ENCODE measurements around the gene SNX14. TPM values are rescaled to one million over a fixed set of nuclear protein-coding genes. Genes with fewer than 3 reads are reported as not detected.

SNX14 gene
- total RNA-seq, 1 experiment from 2014 or later: 119 TPM

DNA sequence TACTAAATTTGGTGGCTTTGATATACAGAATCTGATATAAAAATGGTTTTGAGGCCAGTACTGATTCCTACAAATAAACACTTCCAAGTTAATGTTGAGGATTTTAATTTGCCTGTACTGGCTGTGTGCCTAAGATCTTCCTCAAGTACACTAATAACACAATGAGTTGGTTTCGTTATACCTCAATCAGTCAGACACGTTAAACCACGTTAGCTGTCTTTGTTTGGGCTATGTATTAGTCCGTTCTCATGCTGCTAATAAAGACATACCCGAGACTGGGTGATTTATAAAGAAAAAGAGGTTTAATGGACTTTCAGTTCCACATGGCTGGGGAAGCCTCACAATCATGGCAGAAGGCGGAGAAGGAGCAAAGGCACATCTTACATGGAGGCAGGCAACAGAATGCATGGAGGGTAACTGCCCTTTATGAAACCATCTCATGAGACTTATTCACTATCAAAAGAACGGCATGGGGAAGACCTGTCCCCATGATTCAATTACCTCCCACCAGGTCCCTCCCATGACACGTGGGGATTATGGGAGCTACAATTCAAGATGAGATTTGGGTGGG, 97.6 kb downstream of the SNX14 start:
- Histone ChIP-seq H3K9me3 (ENCODE audit: control insufficient read depth, insufficient read depth, low read depth, low read length) (no peaks in the 10 kb centered on the region), H3K27ac (ENCODE audit: low read length) (no peak overlapping the region), H3K36me3 (ENCODE audit: control insufficient read depth, insufficient read depth, low read length) (no peaks in the 10 kb centered on the region), H3K4me1 (ENCODE audit: control insufficient read depth, insufficient read depth, low read length) (no peaks in the 10 kb centered on the region), H3K4me3 (ENCODE audit: low read depth in 2 of 2, low read length in 2 of 2) (no peak overlapping the region), H3K27me3 (ENCODE audit: control insufficient read depth, insufficient read depth, low read length) (no peaks in the 10 kb centered on the region)
- BruUV-seq (replicated peaks): no TSS peak
- ChIA-PET POLR2A (interaction anchor here (1.3 kb wide), 1 partner anchor 46 kb away, joined by 18 read pairs; the partner anchor contains the start of gene NT5E), CTCF (no interaction called here)
- in situ Hi-C loops (cut with HindIII; ENCODE audit: low pct_unique_long_range_greater_than_20kb, low sequenced_read_pairs): no loop called here
- no peak for DNase-seq (ENCODE audit: low read depth, low spot score)
- TF ChIP-seq, protein P1, sequence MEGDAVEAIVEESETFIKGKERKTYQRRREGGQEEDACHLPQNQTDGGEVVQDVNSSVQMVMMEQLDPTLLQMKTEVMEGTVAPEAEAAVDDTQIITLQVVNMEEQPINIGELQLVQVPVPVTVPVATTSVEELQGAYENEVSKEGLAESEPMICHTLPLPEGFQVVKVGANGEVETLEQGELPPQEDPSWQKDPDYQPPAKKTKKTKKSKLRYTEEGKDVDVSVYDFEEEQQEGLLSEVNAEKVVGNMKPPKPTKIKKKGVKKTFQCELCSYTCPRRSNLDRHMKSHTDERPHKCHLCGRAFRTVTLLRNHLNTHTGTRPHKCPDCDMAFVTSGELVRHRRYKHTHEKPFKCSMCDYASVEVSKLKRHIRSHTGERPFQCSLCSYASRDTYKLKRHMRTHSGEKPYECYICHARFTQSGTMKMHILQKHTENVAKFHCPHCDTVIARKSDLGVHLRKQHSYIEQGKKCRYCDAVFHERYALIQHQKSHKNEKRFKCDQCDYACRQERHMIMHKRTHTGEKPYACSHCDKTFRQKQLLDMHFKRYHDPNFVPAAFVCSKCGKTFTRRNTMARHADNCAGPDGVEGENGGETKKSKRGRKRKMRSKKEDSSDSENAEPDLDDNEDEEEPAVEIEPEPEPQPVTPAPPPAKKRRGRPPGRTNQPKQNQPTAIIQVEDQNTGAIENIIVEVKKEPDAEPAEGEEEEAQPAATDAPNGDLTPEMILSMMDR (IDR thresholded peaks at IDR 0.05): no peak
- TF ChIP-seq POLR2AphosphoS5 (IDR thresholded peaks at IDR 0.05; ENCODE audit: low read depth, low read length) (no peak), TCF7L2 (IDR thresholded peaks at IDR 0.05; ENCODE audit: low read depth, low read length) (no peak), SIN3A (IDR thresholded peaks at IDR 0.05; ENCODE audit: borderline replicate concordance, insufficient read depth, low read depth, low read length) (no peak), REST (IDR thresholded peaks at IDR 0.05; ENCODE audit: insufficient read depth in 1 of 2, low read depth in 2 of 2, low read length in 1 of 2) (no peak)
- ATAC-seq: no peak
- intact Hi-C loops (cut with micrococcal nuclease; ENCODE audit: unreplicated experiment): no loop called here

- no peaks in the 10 kb centered on the region for H3K4me1 ChIP-seq (ENCODE audit: control insufficient read depth, insufficient read depth, low read length)
These were observed 98.8 kb downstream of the SNX14 start for GRCh38 chr6:85494547-85495536.

More at GRCh38 chr6:85494547-85495536, 98.8 kb downstream of the SNX14 start:
- POLR2A ChIA-PET: no interaction called here
- DNase-seq (ENCODE audit: low read depth, low spot score) (no peak), ATAC-seq (no peak)
- intact Hi-C loops (cut with micrococcal nuclease; ENCODE audit: unreplicated experiment) (no loop called here), in situ Hi-C loops (cut with HindIII; ENCODE audit: low pct_unique_long_range_greater_than_20kb, low sequenced_read_pairs) (no loop called here)
- BruUV-seq (replicated peaks): no TSS peak
- Histone ChIP-seq H3K4me3 (ENCODE audit: low read depth in 2 of 2, low read length in 2 of 2) (no peak overlapping the region), H3K27me3 (ENCODE audit: control insufficient read depth, insufficient read depth, low read length) (no peaks in the 10 kb centered on the region), H3K9me3 (ENCODE audit: control insufficient read depth, insufficient read depth, low read depth, low read length) (no peaks in the 10 kb centered on the region), H3K36me3 (ENCODE audit: control insufficient read depth, insufficient read depth, low read length) (no peaks in the 10 kb centered on the region), H3K27ac (ENCODE audit: low read length) (no peak overlapping the region)
- CTCF ChIA-PET: interaction anchor here (0.8 kb wide), 1 partner anchor 140 kb away, joined by 7 read pairs; no protein-coding TSS in a partner anchor
- TF ChIP-seq SIN3A (IDR thresholded peaks at IDR 0.05; ENCODE audit: borderline replicate concordance, insufficient read depth, low read depth, low read length): no peak
- TF ChIP-seq REST (IDR thresholded peaks at IDR 0.05; ENCODE audit: insufficient read depth in 1 of 2, low read depth in 2 of 2, low read length in 1 of 2): no peak
- TF ChIP-seq, protein P1 (IDR thresholded peaks at IDR 0.05): no peak
- TF ChIP-seq TCF7L2 (IDR thresholded peaks at IDR 0.05; ENCODE audit: low read depth, low read length): no peak
- TF ChIP-seq POLR2AphosphoS5 (IDR thresholded peaks at IDR 0.05; ENCODE audit: low read depth, low read length): no peak

Measured in Panc1 (cell line).